NCI-H82 (cell line): Measurements from ENCODE around the gene TMEM51.

Experiments used
- DNase-seq: peaks from one replicate; lab custom pipeline; 2025; lab: John Stamatoyannopoulos, UW

The TMEM51 gene, protein sequence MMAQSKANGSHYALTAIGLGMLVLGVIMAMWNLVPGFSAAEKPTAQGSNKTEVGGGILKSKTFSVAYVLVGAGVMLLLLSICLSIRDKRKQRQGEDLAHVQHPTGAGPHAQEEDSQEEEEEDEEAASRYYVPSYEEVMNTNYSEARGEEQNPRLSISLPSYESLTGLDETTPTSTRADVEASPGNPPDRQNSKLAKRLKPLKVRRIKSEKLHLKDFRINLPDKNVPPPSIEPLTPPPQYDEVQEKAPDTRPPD

DNA sequence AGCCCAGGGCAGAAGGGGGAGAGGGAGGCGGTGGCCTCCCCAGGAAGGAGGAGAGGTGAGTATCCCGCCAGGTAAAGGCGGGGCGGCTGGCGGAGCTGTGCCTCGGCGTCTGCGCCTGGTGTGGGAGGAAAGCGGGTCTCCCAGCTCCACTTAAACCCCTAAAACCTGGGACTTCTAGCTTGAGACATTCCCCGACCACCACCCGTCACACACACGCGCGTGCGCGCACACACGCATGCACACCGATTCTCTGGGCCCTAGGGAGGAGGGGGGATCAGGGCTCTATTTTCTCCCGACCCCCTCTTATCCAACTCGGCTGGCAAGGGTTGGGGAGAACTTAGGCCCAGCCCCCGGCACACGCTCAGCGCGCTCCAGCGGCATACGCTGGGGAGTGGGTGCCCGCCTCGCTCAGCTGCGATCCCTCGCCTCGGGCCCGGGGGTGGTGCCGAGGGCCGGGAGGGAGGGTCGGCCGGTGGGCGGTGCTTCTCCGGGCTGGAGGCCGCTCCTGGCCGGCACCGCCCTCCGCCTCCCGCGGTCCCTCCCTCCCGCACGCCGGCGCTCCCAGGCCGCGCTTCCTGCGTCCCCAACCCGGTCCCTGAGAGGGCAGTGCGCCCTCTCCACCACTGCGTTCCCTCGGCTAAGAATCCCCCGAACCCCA lies at the start of gene TMEM51:
TSS of gene TMEM51 (plus strand) at position 564 of the 658 bp plus-strand sequence. CDS start 61,341 bp downstream, outside the sequence.
- peak; percentile 94 for DNase-seq

DNA sequence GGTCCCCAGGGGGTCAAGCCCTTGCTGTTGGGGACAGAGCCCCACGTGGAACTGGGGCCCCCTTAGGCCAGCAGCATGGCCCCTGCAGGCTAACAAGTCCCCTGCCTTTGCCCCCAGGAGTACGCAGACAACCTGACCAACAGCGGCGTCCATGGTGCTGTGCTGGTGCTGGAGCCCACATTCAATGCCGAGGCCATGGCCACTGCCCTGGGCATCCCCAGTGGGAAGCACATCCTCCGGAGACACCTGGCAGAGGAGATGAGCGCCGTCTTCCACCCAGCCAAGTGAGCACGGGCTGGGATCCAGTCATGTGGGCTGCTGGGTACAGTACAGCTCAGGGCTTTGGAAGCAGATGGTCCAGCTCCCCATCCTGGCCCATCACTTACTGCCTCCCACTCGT lies 49.6 kb upstream of the TMEM51 start:
- DNase-seq, result no peak

- no peak for DNase-seq
Measured at GRCh38 chr1:15104768-15105167, 48.8 kb upstream of the TMEM51 start.

GRCh38 chr1:15106608-15107007 lies 46.9 kb upstream of the TMEM51 start:
- DNase-seq, result peak; percentile 38

DNA sequence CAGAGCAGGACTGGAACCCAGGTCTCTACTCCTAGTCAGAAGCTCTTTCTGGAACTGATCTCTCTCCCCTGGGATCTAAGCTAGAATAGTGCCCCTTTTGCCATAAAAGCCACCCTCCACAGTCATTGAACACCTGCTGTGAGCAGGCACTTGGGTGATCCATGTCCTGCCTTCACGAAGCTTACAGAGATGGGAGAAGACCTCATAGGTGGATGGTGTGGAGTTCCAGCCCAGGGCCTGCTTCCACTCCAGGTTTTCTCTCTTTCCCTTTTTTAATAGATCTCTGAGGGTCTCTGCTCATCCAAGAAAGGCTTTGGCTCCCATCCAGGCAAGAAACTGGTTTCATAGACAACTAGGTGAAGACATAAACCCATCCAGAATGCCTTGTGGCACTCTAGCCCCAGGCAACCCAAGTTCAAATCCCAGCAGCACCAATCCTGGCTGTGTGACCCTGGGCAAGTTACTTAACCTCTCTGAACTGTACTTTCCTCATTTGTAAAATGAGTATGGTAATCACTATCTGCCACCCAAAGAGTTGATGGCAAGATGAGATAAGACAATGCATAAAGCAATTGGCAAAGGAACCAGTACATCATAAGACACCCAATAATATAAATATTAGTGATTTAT lies 46.4 kb upstream of the TMEM51 start:
- DNase-seq, result no peak

DNA sequence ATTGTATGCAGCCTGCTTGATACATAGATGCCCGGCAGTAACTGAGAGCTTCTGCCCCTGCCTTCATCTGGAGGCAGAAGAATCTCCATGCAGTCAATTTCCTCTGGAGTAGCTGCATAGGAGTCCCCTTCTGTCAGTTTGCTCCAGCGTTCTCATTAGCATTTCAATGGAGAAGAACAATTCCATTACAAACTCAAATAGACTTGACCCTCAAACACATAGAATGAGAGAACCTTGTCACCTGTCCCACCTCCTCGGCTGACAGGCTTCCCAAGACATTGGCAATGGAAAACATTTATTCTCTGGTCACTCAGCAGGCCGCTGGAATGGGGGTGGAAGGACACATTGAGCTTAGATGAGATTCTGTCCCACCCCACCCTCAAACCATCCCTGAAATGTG lies 45.6 kb upstream of the TMEM51 start:
- DNase-seq, result no peak

DNA sequence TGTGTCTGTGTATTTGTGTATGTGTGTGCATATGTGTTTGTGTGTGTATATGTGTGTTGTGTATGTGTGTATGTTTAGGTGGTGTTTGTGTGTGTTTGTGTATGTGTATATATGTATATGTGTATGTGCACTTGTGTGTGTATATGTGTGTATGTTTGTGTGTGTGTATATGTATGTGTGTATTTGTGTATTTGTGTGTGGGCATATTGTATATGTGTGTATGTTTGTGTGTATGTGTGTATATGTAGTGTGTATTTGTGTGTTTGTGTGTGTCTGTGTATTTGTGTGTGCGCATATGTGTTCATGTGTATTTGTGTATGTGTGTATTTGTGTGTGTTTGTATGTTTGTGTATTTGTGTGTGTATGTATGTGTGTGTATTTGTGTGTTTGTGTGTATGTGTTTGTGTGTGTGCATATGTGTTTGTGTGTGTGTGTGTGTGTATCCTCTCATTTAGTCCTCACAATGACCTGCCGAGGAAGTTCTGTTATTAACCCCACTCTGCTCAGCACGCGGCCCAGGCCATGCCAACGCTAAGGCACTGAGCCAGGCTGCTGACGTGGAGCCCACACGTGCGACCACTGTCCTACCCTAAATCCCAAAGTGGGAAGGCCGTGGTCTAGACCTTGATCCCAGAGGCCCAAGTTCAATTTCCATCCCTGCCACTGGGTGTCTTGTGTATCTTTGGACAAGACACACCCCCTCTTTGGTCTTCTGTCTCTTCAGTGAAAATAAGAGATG lies 43.2 kb upstream of the TMEM51 start:
- peak; percentile 51 for DNase-seq

DNA sequence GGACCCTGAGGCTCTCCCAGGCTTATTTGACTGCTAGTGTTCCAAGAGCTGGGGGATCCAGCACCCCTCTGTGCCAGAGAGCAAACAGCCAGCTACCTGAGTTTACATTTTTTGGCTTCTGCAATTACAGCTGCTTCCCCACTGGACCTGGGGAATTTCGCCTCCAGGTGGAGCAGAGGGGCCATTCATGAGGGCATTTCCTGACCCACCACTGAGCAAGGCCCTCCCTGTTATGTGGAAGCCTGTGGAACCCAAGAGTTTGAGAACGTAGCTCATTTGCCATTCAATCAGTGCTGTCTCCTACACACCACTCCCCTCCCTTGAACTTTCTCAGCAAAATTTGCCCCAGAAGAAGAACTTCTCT lies 42.7 kb upstream of the TMEM51 start:
- peak; percentile 51 for DNase-seq

- no peak for DNase-seq
Measured at GRCh38 chr1:15113146-15113545, 40.4 kb upstream of the TMEM51 start.

DNA sequence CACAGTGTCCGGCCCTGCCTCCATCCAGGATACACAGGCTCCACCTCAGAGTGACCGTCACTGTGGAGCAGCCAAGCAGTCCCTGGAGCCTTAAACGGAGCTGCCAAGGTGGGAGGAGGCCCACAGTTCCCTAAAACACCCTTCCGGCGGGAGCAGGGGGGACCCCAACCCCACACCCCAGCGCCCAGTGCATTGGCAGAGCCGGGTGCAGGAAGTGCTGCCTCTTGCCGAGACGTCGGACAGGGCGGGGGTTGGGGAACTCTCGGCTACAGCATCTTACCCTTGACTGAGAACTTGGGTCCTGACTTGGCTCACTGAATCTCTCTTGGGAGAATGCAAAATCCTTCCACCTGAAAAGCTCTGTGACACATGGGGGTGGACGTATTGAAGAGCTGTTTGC lies 38.7 kb upstream of the TMEM51 start:
- DNase-seq, result no peak

DNA sequence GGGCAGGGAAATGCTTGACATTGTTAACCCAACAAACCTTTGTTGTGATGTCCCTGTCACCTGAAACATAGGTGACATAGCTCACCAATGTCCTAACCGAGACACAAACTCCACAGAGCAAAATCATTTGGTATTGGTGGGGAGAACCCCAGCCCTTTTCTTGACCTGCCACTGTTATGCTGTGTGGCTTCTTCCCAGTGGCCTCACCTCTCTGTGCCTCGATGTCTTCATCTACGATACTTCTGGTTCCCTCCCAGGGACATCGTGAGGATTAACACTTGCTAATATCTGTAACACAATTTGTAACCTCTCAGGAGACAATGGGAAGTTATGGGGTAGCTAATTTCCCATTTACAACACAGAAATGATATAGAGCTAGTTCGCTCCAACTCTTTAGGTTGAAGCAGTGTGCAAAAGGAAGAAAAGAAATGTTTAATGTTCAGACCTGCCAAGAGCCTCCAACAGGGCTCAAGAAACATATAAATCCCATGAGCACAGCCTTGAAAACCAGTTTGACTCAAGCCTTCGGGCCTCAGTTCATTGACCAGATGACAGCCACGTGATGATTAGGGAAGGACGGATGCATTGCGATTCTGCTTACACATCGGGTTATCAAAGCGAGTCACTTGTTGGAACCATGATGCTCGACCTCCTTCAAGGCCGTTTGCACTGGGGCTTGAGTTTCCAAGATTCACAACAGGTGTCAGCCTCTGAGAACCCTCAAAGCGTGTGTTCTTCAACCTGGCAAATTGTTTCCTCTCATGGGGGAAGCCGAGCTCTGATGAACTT lies 37.8 kb upstream of the TMEM51 start:
- DNase-seq, result no peak

DNA sequence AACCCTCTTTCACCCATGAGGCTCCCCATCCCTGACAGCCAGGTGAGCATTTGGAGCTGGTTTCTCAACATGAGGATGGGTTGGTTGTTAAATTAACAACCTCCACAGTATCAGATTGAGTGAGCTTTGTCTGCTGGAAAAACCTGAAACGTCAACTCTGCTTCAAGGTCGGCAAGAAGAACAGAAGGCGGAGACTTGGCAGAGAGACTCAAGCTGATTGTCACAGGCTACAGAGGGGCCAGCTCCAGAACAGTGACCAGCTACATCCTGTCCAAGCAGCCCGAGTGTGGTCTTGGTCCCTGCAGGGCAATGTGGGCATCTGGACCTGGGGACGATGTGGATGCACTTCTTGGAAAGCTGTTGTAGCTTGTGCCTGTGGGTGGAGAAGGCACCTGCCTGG lies 36.6 kb upstream of the TMEM51 start:
- no peak for DNase-seq

DNA sequence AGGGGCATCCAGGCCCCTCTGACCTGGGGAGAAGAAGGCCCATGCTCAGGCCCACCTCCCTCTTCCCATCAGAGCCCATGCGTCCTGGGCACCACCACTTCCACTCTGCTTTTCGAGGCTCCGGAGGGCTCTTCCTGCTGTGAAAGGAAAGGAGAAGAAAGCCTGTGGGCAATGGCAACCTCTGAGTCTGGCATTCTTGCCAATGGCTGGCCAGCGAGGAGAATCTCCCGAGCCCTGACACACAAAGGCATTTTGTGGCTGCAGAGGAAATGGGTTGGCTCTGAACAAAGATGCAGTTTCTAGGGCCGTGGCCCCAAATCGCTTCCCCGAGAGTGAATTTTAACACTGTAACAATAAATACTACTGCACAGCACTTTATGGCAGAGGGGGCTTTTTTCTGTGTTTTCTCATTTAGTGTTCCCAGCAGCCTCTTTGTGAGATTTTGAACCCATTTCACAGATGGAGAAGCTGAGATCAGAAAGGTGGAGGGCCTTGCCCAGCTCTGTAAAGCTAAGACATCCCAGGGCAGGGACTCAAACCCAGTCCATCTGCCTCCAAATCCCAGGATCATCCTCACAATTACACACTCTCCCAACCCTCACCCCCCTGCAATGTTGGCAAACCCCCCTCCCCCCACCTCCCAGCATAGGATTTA lies 35.7 kb upstream of the TMEM51 start:
- DNase-seq, result no peak

- no peak for DNase-seq
Measured at GRCh38 chr1:15118579-15118978, 35.0 kb upstream of the TMEM51 start.

- DNase-seq, result peak; percentile 97
Measured at GRCh38 chr1:15120251-15120945, 33.1 kb upstream of the TMEM51 start.

GRCh38 chr1:15122331-15122730 lies 31.2 kb upstream of the TMEM51 start:
- no peak for DNase-seq

DNA sequence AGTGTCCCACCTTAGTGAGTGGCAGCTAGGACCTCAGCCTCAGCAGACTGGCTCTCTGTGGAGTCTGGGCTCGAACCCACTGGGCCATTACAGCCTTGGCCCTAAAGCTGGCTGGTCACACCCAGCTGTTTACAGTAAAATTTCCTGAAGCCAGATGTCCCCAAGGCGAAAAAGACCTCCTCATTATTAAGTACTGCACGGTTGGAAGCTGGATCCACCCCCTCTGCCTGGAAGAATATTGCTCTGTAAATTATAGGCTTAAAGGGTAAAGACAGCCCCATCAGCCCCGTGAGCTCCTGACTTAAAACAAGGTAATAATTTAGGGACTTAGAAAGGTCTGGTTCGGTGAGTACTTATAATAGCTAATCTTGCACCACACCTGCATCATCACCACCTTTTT lies 30.3 kb upstream of the TMEM51 start:
- DNase-seq, result peak; percentile 90

GRCh38 chr1:15123925-15124324 lies 29.6 kb upstream of the TMEM51 start:
- DNase-seq, result no peak

DNA sequence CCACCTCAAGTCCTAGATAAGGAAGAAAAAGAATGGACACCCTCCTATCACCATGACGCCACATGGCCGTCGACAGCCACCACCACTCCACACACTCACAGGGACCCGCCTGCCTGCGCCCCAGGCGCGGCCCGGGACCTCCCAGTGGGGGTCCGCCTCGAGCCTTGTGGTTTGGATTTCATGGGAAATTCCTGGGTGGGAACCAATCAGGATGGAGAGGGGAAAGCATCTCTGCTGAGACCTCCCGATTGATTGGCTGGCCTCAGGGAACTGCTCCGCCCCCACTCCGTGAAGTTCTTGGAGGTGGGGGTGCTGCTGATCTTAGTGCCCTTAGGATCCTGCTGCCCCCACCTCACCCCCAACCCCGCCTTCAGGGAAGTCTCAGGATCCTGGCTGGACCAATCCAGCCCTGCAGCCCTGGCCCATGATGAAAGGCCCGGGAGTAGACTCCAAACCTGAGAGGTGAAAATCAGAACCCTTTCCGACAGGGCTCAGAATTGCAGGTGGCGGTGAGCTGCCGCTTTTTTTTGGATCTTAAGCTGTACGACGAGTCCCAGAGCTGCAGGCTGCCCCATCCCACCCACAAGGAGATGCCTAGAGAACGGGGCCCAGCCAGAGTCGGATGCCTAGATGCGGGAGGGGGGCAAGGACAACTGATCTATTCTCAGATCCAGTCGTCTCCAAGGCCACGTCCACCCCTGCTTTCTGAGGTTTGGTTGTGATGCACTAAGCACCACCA lies 29.0 kb upstream of the TMEM51 start:
- no peak for DNase-seq

GRCh38 chr1:15125101-15125745 lies 28.3 kb upstream of the TMEM51 start:
- no peak for DNase-seq
